ENCODE data around the gene DGKQ.

Gene DGKQ

DNA sequence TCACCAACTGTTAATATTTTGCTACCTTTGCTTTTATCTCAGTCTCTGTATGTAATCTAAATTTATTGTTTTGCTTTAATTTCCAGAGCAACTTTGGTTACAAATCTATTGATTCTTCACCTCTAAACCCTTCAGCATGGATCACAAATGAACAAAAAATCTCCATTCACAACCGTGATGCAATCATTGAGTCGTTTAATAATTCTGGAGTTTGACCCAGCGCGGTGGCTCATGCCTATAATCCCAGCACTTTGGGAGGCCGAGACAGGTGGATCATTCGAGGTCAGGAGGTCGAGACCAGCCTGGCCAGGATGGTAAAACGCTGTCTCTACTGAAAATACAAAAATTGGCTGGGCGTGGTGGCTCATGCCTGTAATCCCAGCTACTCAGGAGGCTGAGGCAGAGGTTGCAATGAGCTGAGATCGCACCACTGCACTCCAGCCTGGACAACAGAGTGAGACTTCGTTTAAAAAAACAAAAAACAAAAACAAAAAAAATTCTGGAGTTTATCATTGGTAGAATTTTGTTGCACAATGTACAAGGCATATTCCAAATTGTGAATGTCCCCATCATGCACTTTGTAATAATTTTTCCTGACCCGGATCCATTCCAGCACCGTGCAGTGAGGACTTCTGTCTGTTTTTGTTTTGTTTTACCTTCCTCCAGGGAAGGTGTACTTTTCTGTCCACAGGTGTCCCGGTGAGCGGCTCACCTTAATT lies 11.1 kb upstream of the DGKQ start:
- Histone ChIP-seq H3K27me3 (ENCODE audit: control insufficient read depth in 1 of 2, insufficient read depth in 1 of 2, low read length in 2 of 2) (no peaks in the 10 kb centered on the region), H2AK5ac (ENCODE audit: low read length, severe bottlenecking) (no peak overlapping the region), H2AFZ (ENCODE audit: low read depth, low read length) (no peak overlapping the region), H3K4ac (ENCODE audit: low read depth in 1 of 2, low read length in 2 of 2) (no peak overlapping the region), H2BK5ac (ENCODE audit: low read depth, low read length, poor library complexity, severe bottlenecking) (no peak overlapping the region), H3K27ac (ENCODE audit: low read length, poor library complexity, severe bottlenecking) (no peak overlapping the region), H3K9ac (ENCODE audit: low read length) (peak overlapping the region; percentile 93), H3K18ac (ENCODE audit: low read depth in 1 of 2, low read length in 2 of 2) (no peak overlapping the region), H4K91ac (ENCODE audit: low read length) (no peak overlapping the region), H3K23ac (ENCODE audit: low read length in 2 of 2) (no peak overlapping the region), H2BK120ac (ENCODE audit: low read depth, low read length) (no peak overlapping the region), H3K36me3 (ENCODE audit: control insufficient read depth in 1 of 2, insufficient read depth in 2 of 2, low read depth in 1 of 2, low read length in 2 of 2) (peaks cover 2 to 21% of the 10 kb centered on the region in 2 experiments), H3K4me2 (ENCODE audit: low read length, poor library complexity, severe bottlenecking) (no peak overlapping the region), H3K79me1 (replicated peaks; ENCODE audit: low read length, poor library complexity, severe bottlenecking) (peaks cover 22% of the 10 kb centered on the region), H3K9me3 (ENCODE audit: control insufficient read depth, low read length) (no peaks in the 10 kb centered on the region), H3K4me3 (ENCODE audit: insufficient read depth in 1 of 2, low read depth in 1 of 2, low read length in 2 of 2) (peak overlapping the region in 1 of 2 experiments; percentile 93), H3K14ac (ENCODE audit: low read length in 2 of 2) (no peak overlapping the region), H3K4me1 (ENCODE audit: control insufficient read depth, insufficient read depth, low read depth, low read length) (peaks cover 23% of the 10 kb centered on the region), H2BK12ac (ENCODE audit: low read length in 2 of 2) (no peak overlapping the region), H2BK15ac (ENCODE audit: low read depth, poor library complexity, severe bottlenecking) (no peak overlapping the region), H4K8ac (ENCODE audit: low read length) (peak overlapping the region; percentile 67)
- WGBS, result 84% methylated on average over 13 of the region's 15 CpGs
- no peak for DNase-seq

DNA sequence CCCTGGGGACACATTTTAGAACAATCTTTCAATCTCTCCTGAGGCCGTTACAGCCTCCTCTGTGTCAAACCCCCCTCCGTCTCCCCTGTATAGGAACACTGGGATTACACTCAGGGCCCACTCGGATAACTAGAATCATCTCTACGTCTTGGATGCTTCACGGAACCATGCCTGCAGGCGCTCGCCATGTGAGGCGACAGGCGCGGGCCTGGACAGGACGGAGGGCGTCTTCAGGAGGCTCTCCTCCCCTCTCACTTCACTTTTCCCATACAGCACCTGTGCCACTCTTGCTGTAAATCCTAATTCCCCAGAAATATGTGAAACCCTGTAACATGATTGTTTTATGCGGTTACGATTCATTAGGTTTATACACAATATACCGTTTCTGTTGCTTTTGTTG lies 9.4 kb upstream of the DGKQ start:
- peaks cover 0 to 7% of the 10 kb centered on the region in 2 experiments for H3K36me3 ChIP-seq (ENCODE audit: control insufficient read depth in 1 of 2, insufficient read depth in 2 of 2, low read depth in 1 of 2, low read length in 2 of 2)
- no peak overlapping the region for H3K4me2 ChIP-seq (ENCODE audit: low read length, poor library complexity, severe bottlenecking)
- no peak overlapping the region for H3K18ac ChIP-seq (ENCODE audit: low read depth in 1 of 2, low read length in 2 of 2)
- no peak overlapping the region for H3K23ac ChIP-seq (ENCODE audit: low read length in 2 of 2)
- H4K91ac ChIP-seq (ENCODE audit: low read length), result no peak overlapping the region
- H2BK15ac ChIP-seq (ENCODE audit: low read depth, poor library complexity, severe bottlenecking), result no peak overlapping the region
- 94% methylated on average over 15 of the region's 15 CpGs for WGBS
- no peak overlapping the region for H3K9ac ChIP-seq (ENCODE audit: low read length)
- H3K4me3 ChIP-seq (ENCODE audit: insufficient read depth in 1 of 2, low read depth in 1 of 2, low read length in 2 of 2), result no peak overlapping the region
- H2BK5ac ChIP-seq (ENCODE audit: low read depth, low read length, poor library complexity, severe bottlenecking), result no peak overlapping the region
- H3K27ac ChIP-seq (ENCODE audit: low read length, poor library complexity, severe bottlenecking), result no peak overlapping the region
- no peak overlapping the region for H2BK120ac ChIP-seq (ENCODE audit: low read depth, low read length)
- no peaks in the 10 kb centered on the region for H3K9me3 ChIP-seq (ENCODE audit: control insufficient read depth, low read length)
- H2BK12ac ChIP-seq (ENCODE audit: low read length in 2 of 2), result no peak overlapping the region
- no peaks in the 10 kb centered on the region for H3K27me3 ChIP-seq (ENCODE audit: control insufficient read depth in 1 of 2, insufficient read depth in 1 of 2, low read length in 2 of 2)
- no peak for DNase-seq
- H3K4me1 ChIP-seq (ENCODE audit: control insufficient read depth, insufficient read depth, low read depth, low read length), result peaks cover 21% of the 10 kb centered on the region
- H2AK5ac ChIP-seq (ENCODE audit: low read length, severe bottlenecking), result no peak overlapping the region
- peaks cover 9% of the 10 kb centered on the region for H3K79me1 ChIP-seq (replicated peaks; ENCODE audit: low read length, poor library complexity, severe bottlenecking)
- no peak overlapping the region for H3K14ac ChIP-seq (ENCODE audit: low read length in 2 of 2)
- H4K8ac ChIP-seq (ENCODE audit: low read length), result no peak overlapping the region
- no peak overlapping the region for H3K4ac ChIP-seq (ENCODE audit: low read depth in 1 of 2, low read length in 2 of 2)
- no peak overlapping the region for H2AFZ ChIP-seq (ENCODE audit: low read depth, low read length)

DNA sequence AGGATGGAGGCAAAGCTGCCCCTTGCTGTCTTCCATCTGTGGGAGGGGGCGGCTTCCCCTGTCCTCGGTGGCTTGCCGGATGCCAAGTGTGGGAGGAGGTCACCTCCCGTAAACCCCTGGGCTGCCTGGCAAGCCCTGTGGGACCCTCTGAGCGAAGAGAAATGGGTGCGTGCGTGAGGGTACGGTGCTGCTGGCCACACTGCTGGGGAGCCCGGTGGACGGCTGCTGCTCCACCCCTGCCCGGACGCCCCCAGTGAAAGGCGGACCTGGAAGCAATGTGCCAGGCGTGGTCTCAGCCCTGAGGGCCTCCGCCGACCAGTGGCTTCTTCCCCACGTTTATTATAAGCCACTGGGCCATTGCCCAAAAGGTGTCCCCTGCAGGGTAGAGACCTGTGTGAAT lies 8.9 kb upstream of the DGKQ start:
- no peak for DNase-seq
- H4K8ac ChIP-seq (ENCODE audit: low read length), result no peak overlapping the region

DNA sequence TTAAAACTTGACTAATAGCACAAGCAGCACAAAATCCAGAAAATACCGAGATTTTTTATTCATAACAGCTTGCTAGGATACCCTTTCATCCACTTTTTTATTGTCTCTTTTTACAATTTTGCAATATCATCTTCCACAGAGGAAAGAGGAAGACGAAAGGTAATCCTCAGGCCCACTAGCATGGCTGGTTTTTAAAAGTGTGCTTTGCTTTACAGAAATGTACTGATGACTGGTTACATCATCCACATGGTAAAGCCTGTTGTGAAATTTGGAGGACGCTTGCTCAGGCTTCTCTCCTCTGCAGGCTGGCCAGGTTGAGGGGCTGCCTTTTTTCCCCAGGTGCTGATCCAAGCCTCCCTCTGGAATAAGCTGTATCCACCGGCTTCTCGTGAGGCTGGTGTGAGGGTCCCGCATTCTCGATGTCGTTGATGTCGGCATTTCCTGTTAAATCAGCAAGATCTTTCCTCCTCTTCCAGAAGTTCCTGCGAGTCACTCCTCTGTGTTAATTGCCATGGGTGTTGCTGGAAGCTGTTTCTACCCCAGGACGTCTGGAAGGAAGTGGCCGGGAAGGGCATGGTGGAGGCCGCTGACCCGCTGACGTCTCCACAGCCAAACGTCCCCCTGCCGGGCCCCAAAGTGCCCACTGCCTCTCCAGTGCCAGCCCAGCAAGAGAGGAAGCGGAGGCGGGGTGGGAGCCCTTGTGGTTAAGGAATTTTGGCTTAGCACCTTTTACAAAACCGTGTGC lies 5.8 kb upstream of the DGKQ start:
- Histone ChIP-seq H3K27me3 (ENCODE audit: control insufficient read depth in 1 of 2, insufficient read depth in 1 of 2, low read length in 2 of 2) (no peaks in the 10 kb centered on the region), H3K18ac (ENCODE audit: low read depth in 1 of 2, low read length in 2 of 2) (peak overlapping the region; percentile 76 to 88), H2BK120ac (ENCODE audit: low read depth, low read length) (no peak overlapping the region), H3K4me3 (ENCODE audit: insufficient read depth in 1 of 2, low read depth in 1 of 2, low read length in 2 of 2) (no peak overlapping the region), H4K91ac (ENCODE audit: low read length) (peak overlapping the region; percentile 91), H4K8ac (ENCODE audit: low read length) (peak overlapping the region; percentile 70), H3K79me1 (replicated peaks; ENCODE audit: low read length, poor library complexity, severe bottlenecking) (peaks cover 4% of the 10 kb centered on the region), H2AFZ (ENCODE audit: low read depth, low read length) (peak overlapping the region; percentile 48), H3K36me3 (ENCODE audit: control insufficient read depth in 1 of 2, insufficient read depth in 2 of 2, low read depth in 1 of 2, low read length in 2 of 2) (peaks cover 0 to 4% of the 10 kb centered on the region in 2 experiments), H3K4me2 (ENCODE audit: low read length, poor library complexity, severe bottlenecking) (peak overlapping the region; percentile 33), H3K14ac (ENCODE audit: low read length in 2 of 2) (peak overlapping the region in 1 of 2 experiments; percentile 53), H3K27ac (ENCODE audit: low read length, poor library complexity, severe bottlenecking) (no peak overlapping the region), H3K9me3 (ENCODE audit: control insufficient read depth, low read length) (no peaks in the 10 kb centered on the region), H2BK15ac (ENCODE audit: low read depth, poor library complexity, severe bottlenecking) (no peak overlapping the region), H3K23ac (ENCODE audit: low read length in 2 of 2) (no peak overlapping the region), H3K4me1 (ENCODE audit: control insufficient read depth, insufficient read depth, low read depth, low read length) (peaks cover 9% of the 10 kb centered on the region), H2AK5ac (ENCODE audit: low read length, severe bottlenecking) (no peak overlapping the region), H3K4ac (ENCODE audit: low read depth in 1 of 2, low read length in 2 of 2) (peak overlapping the region; percentile 66 to 85), H3K9ac (ENCODE audit: low read length) (peak overlapping the region; percentile 10), H2BK12ac (ENCODE audit: low read length in 2 of 2) (peak overlapping the region; percentile 72 to 84), H2BK5ac (ENCODE audit: low read depth, low read length, poor library complexity, severe bottlenecking) (no peak overlapping the region)
- WGBS, result 21% methylated on average over 20 of the region's 20 CpGs
- DNase-seq, result peak; percentile 74

More for the DNA sequence above, 8.9 kb upstream of the DGKQ start:
- Histone ChIP-seq H3K9me3 (ENCODE audit: control insufficient read depth, low read length) (no peaks in the 10 kb centered on the region), H3K27ac (ENCODE audit: low read length, poor library complexity, severe bottlenecking) (no peak overlapping the region), H3K4me2 (ENCODE audit: low read length, poor library complexity, severe bottlenecking) (no peak overlapping the region), H2BK12ac (ENCODE audit: low read length in 2 of 2) (peak overlapping the region in 1 of 2 experiments; percentile 67), H4K91ac (ENCODE audit: low read length) (peak overlapping the region; percentile 48), H2BK15ac (ENCODE audit: low read depth, poor library complexity, severe bottlenecking) (no peak overlapping the region), H3K79me1 (replicated peaks; ENCODE audit: low read length, poor library complexity, severe bottlenecking) (peaks cover 9% of the 10 kb centered on the region), H3K4me1 (ENCODE audit: control insufficient read depth, insufficient read depth, low read depth, low read length) (peaks cover 16% of the 10 kb centered on the region), H3K14ac (ENCODE audit: low read length in 2 of 2) (no peak overlapping the region), H2AFZ (ENCODE audit: low read depth, low read length) (no peak overlapping the region), H3K18ac (ENCODE audit: low read depth in 1 of 2, low read length in 2 of 2) (no peak overlapping the region), H3K23ac (ENCODE audit: low read length in 2 of 2) (no peak overlapping the region), H2BK120ac (ENCODE audit: low read depth, low read length) (no peak overlapping the region), H3K4ac (ENCODE audit: low read depth in 1 of 2, low read length in 2 of 2) (no peak overlapping the region), H3K4me3 (ENCODE audit: insufficient read depth in 1 of 2, low read depth in 1 of 2, low read length in 2 of 2) (no peak overlapping the region), H2AK5ac (ENCODE audit: low read length, severe bottlenecking) (no peak overlapping the region), H3K27me3 (ENCODE audit: control insufficient read depth in 1 of 2, insufficient read depth in 1 of 2, low read length in 2 of 2) (no peaks in the 10 kb centered on the region), H3K9ac (ENCODE audit: low read length) (no peak overlapping the region), H2BK5ac (ENCODE audit: low read depth, low read length, poor library complexity, severe bottlenecking) (no peak overlapping the region), H3K36me3 (ENCODE audit: control insufficient read depth in 1 of 2, insufficient read depth in 2 of 2, low read depth in 1 of 2, low read length in 2 of 2) (peaks cover 0 to 4% of the 10 kb centered on the region in 2 experiments)
- WGBS, result 93% methylated on average over 17 of the region's 17 CpGs
